DOHH2 (cell line): ENCODE results near the gene ESYT2.

Experiments used
- CTCF ChIP-seq: fragments of 200-600 bp; sonication (generic); IDR thresholded peaks from one replicate; pipeline ENCODE4 v1.5.1; 2014; ENCODE audit warnings: antibody characterized with exemption, mild to moderate bottlenecking, low read depth, low read length; ENCODE audit not compliant: poor library complexity, severe bottlenecking
- EZH2phosphoT487 ChIP-seq: fragments of 200-600 bp; sonication (generic); IDR thresholded peaks from 2 replicates; pipeline ENCODE4 v1.6.1; 2017; ENCODE audit warnings: borderline replicate concordance, mild to moderate bottlenecking, antibody characterized with exemption, low read length, moderate library complexity, mixed read lengths

GRCh38 chr7:158745057-158745715, 84.1 kb downstream of the ESYT2 start:
- no peak for TF ChIP-seq EZH2phosphoT487
- no peak for TF ChIP-seq CTCF
